Kidney (tissue), 14 donors: ENCODE data around the gene PPP1CA. TPM values are rescaled to one million over a fixed set of nuclear protein-coding genes. Genes with fewer than 3 reads are reported as not detected.

Source experiments
- DNase-seq, 5 donors: peaks; one replicate each; pipeline ENCODE4 v3.0.0-alpha.2; 2013 to 2020
- FAIRE-seq: peaks from 2 replicates; lab custom pipeline; 2012; peaks lifted over from hg19 to GRCh38; lab: Jason Lieb, UNC
- H3K27ac ChIP-seq, 2 donors: one replicate each; pipeline ENCODE4 v1.7.0; 2013; ENCODE audit warnings: low read depth in 2 of 2, low read length in 2 of 2, inconsistent platforms in 1 of 2
- H3K27me3 ChIP-seq: one replicate; pipeline ENCODE4 v1.7.1; 2013; ENCODE audit warnings: low read length, inconsistent platforms; ENCODE audit not compliant: control insufficient read depth, insufficient read depth
- H3K36me3 ChIP-seq, 3 donors: one replicate each; pipeline versions ENCODE4 v1.7.0 to v1.7.1; 2013; ENCODE audit warnings: low read length in 3 of 3, control low read depth in 1 of 3, inconsistent platforms in 1 of 3; ENCODE audit not compliant: insufficient read depth in 3 of 3, control insufficient read depth in 2 of 3
- H3K4me1 ChIP-seq, 3 donors: one replicate each; pipeline versions ENCODE4 v1.7.0 to v1.7.1; 2013; ENCODE audit warnings: low read length in 3 of 3, inconsistent platforms in 1 of 3, low read depth in 1 of 3; ENCODE audit not compliant: control insufficient read depth in 2 of 3, insufficient read depth in 2 of 3
- H3K4me3 ChIP-seq, 3 donors: one replicate each; pipeline versions ENCODE4 v1.7.0 to v1.8.1; 2013; ENCODE audit warnings: low read length in 3 of 3, control low read depth in 1 of 3, inconsistent platforms in 1 of 3
- H3K9ac ChIP-seq, 3 donors: one replicate each; pipeline versions ENCODE4 v1.7.0 to v1.7.1; 2013; ENCODE audit warnings: low read length in 3 of 3, control low read depth in 1 of 3, inconsistent platforms in 1 of 3
- H3K9me3 ChIP-seq, 3 donors: one replicate each; pipeline versions ENCODE4 v1.7.0 to v1.7.1; 2013; ENCODE audit warnings: low read length in 3 of 3, control low read depth in 1 of 3, inconsistent platforms in 1 of 3; ENCODE audit not compliant: control insufficient read depth in 2 of 3, insufficient read depth in 1 of 3
- CTCF ChIP-seq: IDR thresholded peaks from 3 replicates; pipeline ENCODE4 v1.5.1; 2012; ENCODE audit warnings: mild to moderate bottlenecking, moderate library complexity, borderline replicate concordance; ENCODE audit not compliant: insufficient read depth; ENCODE audit errors: extremely low read depth
- intact Hi-C: fragments of 100-400 bp; cut with DNase I; formaldehyde crosslinking; loops from one replicate; pipeline ENCODE4 v1.11.1; 2022
- polyA plus RNA-seq: library from polyadenylated mRNA; stranded (reverse); fragments of 350-450 nt; fragmentation: Illumina TruSeq; extraction: RNeasy Lipid Tissue Mini Kit (QIAGEN cat#74804); gene quantifications from one replicate; pipeline ENCODE4 v1.2.3, GENCODE V29; 2014; ENCODE audit warnings: low read depth, low replicate concordance; ENCODE audit not compliant: insufficient read depth
- total RNA-seq: library from RNA; stranded (reverse); fragmentation: NEBNext Ultra II Directional; extraction: Animal tissue kit (Norgen Biotek cat#: 25700); gene quantifications from one replicate; pipeline ENCODE4 v1.2.1, GENCODE V29; 2021
- donor health status: control.
- donor health status: control.
- donor health status: control.
- donor health status: control.
- donor health status: control.
- donor health status: DM: yes; HTN: yes; CAD: no.
- donor health status: Normal renal cell carcinoma (clear cell type).

Gene PPP1CA
- total and polyA plus RNA-seq, 2 donors from 2014 or later: 155 to 210 TPM

DNA sequence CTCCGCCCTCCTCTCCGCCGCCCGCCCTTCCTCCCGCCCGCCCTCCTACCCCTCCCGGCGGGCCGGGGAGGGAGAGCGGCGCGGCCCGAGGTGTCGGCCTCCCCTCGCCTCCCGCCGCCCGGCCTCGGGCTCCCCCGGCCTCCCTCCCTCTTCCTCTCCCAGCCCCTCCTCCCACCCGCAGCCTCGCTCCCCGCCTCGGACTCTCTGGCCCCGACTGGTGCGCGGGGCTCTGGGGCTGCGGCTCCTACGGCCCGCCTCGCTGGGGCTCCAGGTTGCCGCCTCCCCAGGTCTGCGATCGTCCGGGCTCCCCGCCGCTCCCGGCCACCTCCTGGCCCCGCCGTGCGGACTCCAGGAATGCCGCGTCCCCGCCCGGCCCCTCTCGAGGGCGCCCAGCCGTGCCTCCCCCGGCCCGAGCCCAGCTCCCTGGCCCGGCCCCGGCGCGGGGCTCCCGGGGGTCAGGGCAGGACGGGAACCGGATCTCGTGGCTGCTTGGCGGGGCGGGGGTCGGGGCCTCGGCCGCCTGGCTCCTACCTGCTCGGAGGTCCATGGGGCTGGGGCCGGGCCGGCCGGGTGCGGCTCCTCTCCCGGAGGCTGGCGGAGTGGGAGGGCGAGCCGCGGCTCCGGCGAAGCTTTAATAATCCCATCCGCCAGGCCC lies 28.5 kb downstream of the PPP1CA start, which contains the start of gene CLCF1:
Gene CLCF1 (minus strand): TSS at position 606 of the 655 bp plus-strand sequence. CDS start 59 bp downstream, at position 547.
- Histone ChIP-seq H3K4me3 (peak within 1 kb of the TSS in 1 of 3 donors; percentile 54), H3K4me1 (peaks cover 3 to 43% (median 22%) of the 10 kb centered on the region in 3 donors), H3K36me3 (no peaks in the 10 kb centered on the region), H3K27me3 (no peaks in the 10 kb centered on the region), H3K9me3 (no peaks in the 10 kb centered on the region), H3K27ac (peak within 1 kb of the TSS; percentile 92 to 96), H3K9ac (peak within 1 kb of the TSS in 1 of 3 donors; percentile 73)
- no peak for TF ChIP-seq CTCF
- no peak for FAIRE-seq
- peak; percentile 78 to 92 (median 86) for DNase-seq
- intact Hi-C loops: no loop called here

DNA sequence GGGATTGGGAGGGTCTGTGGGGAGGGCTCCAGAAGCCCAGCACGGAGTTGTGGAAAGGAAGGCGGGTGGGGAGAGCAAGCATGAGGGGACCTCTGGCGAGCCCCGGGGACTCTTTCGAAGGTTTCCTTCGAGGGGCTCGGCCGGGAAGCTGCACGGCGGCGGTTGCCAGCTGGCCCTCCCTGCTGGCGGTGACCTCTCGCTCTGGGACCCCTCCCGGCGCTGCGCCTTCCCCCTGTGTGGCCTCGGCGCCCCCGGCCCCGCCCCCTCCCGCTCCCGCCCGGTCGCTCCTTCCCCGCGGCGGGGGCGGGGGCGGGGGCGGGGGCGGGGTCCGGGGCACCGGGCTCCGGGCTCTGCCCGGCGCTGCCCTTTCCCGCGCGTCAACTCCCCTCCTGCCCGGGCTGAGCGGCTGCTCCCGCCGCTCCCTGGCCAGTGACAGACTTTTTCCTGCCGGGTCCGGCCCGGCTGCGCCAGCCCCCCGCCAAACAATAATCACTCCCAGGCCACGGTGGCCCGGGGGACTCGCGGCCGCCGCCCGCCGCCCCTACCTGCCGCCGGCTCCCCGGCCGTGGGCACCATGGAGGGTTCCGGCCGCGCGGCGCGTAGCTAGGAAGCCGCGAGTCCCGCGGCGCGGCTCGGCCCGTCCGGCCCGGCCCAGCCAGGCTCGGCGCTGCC lies 29.2 kb downstream of the PPP1CA start:
- Histone ChIP-seq H3K4me1 (peaks cover 3 to 42% (median 22%) of the 10 kb centered on the region in 3 donors), H3K4me3 (peak overlapping the region in 2 of 3 donors; percentile 11 to 57), H3K27me3 (no peaks in the 10 kb centered on the region), H3K9ac (peak overlapping the region in 2 of 3 donors; percentile 1 to 61), H3K36me3 (no peaks in the 10 kb centered on the region), H3K27ac (peak overlapping the region; percentile 92 to 96), H3K9me3 (no peaks in the 10 kb centered on the region)
- DNase-seq (peak; percentile 44 to 87 (median 69)), FAIRE-seq (no peak)
- TF ChIP-seq CTCF: no peak
- intact Hi-C loops: no loop called here

GRCh38 chr11:67371911-67372320 lies 29.7 kb downstream of the PPP1CA start:
- peak overlapping the region; percentile 11 to 57 (median 56) for H3K4me3 ChIP-seq
- FAIRE-seq (no peak), DNase-seq (peak in 1 of 5 donors; percentile 82)
- no peaks in the 10 kb centered on the region for H3K27me3 ChIP-seq
- peak overlapping the region; percentile 33 to 63 for H3K27ac ChIP-seq
- TF ChIP-seq CTCF: no peak
- H3K9me3 ChIP-seq: no peaks in the 10 kb centered on the region
- intact Hi-C loops: no loop called here
- peaks cover 3 to 37% (median 25%) of the 10 kb centered on the region in 3 donors for H3K4me1 ChIP-seq
- no peaks in the 10 kb centered on the region for H3K36me3 ChIP-seq
- peak overlapping the region in 2 of 3 donors; percentile 1 to 61 for H3K9ac ChIP-seq
